GM12801 (cell line): Measurements from ENCODE around the gene PKNOX1.
"Not testable (repeated sequence)": the region's sequence is repeated elsewhere in the genome, so short reads cannot be mapped to it uniquely, and the experiment has no call there.

Source experiments
- TF ChIP-seq, protein P1 (sequence below): IDR thresholded peaks from one replicate; pipeline ENCODE4 v1.5.1; 2011; ENCODE audit warnings: control low read depth; ENCODE audit not compliant: insufficient read length; ENCODE audit errors: extremely low read depth

PKNOX1 gene

DNA sequence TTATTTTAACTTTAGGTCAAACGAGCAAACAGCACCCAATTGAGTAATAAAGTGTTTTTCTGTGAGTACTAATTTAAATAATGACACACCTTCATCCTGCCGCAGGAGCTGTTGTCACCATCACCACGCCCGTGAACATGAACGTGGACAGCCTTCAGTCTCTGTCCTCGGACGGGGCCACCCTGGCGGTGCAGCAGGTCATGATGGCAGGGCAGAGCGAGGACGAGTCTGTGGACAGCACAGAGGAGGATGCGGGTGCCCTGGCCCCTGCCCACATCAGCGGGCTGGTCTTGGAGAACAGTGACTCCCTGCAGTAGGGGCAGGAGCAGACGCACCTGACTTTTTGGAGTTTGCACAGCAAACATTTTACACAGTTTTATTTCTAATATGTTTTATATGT, 55.4 kb downstream of the PKNOX1 start:
- TF ChIP-seq, protein P1, sequence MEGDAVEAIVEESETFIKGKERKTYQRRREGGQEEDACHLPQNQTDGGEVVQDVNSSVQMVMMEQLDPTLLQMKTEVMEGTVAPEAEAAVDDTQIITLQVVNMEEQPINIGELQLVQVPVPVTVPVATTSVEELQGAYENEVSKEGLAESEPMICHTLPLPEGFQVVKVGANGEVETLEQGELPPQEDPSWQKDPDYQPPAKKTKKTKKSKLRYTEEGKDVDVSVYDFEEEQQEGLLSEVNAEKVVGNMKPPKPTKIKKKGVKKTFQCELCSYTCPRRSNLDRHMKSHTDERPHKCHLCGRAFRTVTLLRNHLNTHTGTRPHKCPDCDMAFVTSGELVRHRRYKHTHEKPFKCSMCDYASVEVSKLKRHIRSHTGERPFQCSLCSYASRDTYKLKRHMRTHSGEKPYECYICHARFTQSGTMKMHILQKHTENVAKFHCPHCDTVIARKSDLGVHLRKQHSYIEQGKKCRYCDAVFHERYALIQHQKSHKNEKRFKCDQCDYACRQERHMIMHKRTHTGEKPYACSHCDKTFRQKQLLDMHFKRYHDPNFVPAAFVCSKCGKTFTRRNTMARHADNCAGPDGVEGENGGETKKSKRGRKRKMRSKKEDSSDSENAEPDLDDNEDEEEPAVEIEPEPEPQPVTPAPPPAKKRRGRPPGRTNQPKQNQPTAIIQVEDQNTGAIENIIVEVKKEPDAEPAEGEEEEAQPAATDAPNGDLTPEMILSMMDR = no peak

DNA sequence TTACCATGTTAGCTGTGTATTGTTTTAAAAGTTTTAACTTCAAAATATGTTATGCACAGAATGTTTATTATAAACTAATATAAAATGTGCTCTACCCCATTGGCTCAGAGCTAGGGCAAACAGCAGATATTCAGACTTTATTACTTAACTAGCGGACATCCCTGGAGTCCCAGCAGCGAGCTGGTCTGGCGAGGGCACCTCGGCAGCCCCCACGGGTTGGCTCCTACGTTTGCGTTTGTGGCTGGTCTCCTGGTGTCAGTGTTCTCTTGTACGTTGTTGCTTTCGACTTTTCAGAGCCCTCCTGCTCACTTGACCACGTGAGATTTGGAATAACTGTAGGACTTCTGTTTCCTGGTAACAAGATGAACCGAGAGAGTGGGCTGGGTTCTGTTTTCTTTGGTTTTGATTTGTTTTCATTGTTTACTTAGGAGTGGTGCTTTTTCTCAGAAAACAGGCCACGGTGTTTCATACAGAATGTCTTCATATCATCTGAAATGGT, 56.8 kb downstream of the PKNOX1 start:
- TF ChIP-seq, protein P1 = no peak

DNA sequence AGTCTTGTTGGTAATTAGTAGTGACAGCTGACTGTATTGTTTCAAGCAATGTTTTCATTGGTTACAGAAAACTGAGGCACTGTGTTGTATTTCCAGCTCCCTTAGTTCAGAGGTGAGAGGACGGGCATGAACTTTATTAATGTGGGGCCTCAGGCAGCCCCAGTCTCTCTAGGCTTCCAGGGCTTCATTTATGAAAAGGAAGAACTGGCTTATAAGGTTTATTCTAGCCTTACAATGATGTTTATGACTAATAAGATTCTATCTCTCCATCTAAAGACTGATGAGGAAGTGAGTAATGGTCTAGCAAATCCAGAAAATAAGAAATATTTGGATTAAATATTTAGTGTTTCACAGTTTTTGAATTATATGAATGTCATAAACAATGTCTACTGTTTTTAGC, 59.7 kb downstream of the PKNOX1 start:
- TF ChIP-seq, protein P1 = no peak

DNA sequence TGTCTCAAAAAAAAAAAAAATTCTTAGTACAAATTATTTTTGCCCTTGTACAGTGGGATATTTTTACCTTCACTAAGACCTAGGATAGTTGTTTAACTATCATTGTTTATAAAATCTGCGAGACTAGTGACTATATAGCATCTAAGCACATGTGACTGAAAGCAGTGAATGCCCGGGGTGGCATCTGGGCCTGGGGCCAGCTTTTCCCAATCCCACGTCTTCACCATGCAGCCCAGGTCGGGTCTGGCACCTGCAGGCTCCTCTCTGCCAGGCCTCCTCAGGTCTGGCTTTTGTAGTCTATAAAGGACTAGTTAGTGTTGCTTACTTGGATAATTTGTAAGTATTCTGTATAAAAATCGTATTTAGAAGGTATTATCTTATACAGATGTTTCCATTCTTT, 60.5 kb downstream of the PKNOX1 start:
- TF ChIP-seq, protein P1 = no peak

DNA sequence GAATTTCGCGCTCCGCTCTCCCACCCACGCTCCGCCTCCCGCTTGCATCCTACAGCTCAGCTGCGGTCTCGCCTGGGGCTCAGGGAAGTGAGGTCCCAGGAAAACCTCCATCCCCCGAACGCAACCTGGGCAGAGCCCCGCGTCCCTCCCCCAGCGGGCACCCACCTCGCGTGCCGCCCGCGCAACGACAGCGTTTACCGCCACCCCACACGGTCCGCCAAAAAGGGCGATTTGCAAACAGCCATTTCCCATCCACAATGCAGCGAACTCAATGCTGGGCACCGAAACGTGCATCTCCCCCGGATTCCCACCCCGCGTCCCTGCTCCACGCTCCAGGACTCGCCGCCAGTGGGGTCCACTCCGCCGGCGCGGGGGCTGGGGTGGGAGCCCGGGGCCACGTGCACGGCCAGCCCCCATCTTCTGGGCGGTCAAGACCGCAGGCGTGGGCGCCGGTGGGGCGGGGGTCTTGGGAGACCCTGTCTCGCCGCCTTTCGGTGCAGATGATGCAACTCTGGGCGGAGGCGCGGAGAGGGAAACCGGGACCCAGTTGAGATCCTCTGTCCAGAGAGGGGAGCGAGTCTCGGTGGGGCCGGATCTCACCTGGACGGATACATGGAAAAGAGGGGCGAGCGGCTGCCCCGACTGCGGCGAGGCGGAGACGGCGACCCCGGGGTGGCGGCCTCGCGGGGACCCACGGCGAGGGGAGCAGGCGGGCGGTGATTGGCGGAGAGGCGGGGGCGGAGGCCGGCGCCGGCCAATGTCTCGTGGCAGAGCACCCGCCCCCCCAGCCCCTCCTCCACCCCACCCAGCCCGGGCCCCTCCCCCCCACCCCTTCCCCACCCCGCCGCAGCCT, 101.0 kb downstream of the PKNOX1 start, which contains the start of gene CBS:
Gene CBS, minus strand, starts transcription at position 666 of the 853 bp plus-strand sequence. CDS start 3,642 bp downstream, outside the sequence.
- TF ChIP-seq, protein P1 = not testable (repeated sequence)
